Measurements from ENCODE around the gene SULT1A4. TPM values are rescaled to one million over a fixed set of nuclear protein-coding genes. Genes with fewer than 3 reads are reported as not detected.
"Not testable (repeated sequence)": the region's sequence is repeated elsewhere in the genome, so short reads cannot be mapped to it uniquely, and the experiment has no call there.

The SULT1A4 gene
- polyA plus RNA-seq (2013, experiment 1 of 2; ENCODE audit: insufficient read length), result 6.3 TPM
- polyA plus RNA-seq (2013, experiment 2 of 2; ENCODE audit: insufficient read length), result 6.1 TPM

- not testable (repeated sequence) for DNase-seq
Observed at GRCh38 chr16:29459706-29460646, at the start of gene SULT1A4. Gene SULT1A4, plus strand, starts transcription at chr16:29459913. Its CDS starts 1,473 bp downstream, at chr16:29461386.

GRCh38 chr16:29423587-29423986, 36.1 kb upstream of the SULT1A4 start:
- not testable (repeated sequence) for DNase-seq

GRCh38 chr16:29425390-29425789, 34.3 kb upstream of the SULT1A4 start:
- not testable (repeated sequence) for DNase-seq

GRCh38 chr16:29453754-29454153, 6.0 kb upstream of the SULT1A4 start:
- DNase-seq, result not testable (repeated sequence)

GRCh38 chr16:29454269-29454668, 5.4 kb upstream of the SULT1A4 start, which contains the start of the genes BOLA2 and SLX1B:
Gene BOLA2, minus strand, starts transcription at chr16:29454351. Its CDS starts 98 bp downstream, at chr16:29454253.
Gene SLX1B, plus strand, starts transcription at chr16:29454533.
- not testable (repeated sequence) for DNase-seq

DNA sequence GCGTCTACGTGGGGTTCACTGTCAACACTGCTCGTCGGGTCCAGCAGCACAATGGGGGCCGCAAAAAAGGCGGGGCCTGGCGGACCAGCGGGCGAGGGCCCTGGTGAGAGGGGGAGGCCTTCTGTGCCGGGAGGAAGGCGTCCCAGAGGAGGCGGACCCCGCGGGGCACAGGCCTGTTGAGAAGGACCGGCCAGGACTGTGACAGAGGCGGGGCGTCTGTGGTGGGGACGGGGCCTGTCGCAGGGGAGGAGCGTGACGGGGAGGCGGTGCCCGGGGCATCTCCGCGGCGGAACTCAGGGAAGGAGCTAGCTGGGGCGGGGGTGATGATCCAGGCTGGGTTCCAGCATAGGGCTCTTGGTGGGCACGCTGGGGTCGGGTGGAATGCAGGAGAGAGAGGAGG, 4.9 kb upstream of the SULT1A4 start:
- DNase-seq, result not testable (repeated sequence)

- DNase-seq, result not testable (repeated sequence)
Observed at GRCh38 chr16:29457660-29458059, 2.1 kb upstream of the SULT1A4 start.

DNA sequence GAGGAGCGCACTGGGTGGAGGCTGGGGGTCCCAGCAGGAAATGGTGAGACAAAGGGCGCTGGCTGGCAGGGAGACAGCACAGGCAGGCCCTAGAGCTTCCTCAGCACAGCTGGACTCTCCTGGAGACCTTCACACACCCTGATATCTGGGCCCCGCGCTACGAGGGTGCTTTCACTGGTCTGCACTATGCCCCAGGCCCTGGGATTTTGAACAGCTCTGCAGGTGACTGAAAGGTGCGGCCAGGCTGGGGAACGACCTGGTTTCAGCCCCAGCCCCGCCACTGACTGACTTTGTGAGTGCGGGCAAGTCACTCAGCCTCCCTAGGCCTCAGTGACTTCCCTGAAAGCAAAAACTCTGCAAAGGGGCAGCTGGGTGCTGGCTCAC, 926 bp downstream of the SULT1A4 start:
- not testable (repeated sequence) for DNase-seq

GRCh38 chr16:29465985-29466824, 6.5 kb downstream of the SULT1A4 start:
- DNase-seq, result not testable (repeated sequence)

DNA sequence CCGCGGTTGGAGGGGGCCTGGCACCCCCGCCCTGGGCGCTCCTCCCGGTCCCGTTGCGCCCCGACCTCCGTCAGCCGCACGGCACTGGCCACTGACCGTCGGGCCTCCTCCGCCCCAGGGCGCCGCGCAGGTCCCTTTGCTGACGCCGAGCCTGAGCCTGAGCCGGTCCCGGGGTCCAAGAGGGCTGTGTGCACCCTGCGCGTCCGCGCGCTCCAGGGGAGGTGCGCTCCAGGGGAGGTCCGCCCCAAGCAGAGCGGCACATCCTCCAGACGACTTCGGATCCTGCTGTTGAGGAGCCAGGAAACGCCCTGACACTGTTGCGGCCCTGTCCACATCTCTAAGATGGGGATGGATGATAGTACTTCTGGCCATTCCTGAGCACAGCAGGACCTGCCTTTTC, 7.2 kb downstream of the SULT1A4 start:
- DNase-seq, result not testable (repeated sequence)

DNA sequence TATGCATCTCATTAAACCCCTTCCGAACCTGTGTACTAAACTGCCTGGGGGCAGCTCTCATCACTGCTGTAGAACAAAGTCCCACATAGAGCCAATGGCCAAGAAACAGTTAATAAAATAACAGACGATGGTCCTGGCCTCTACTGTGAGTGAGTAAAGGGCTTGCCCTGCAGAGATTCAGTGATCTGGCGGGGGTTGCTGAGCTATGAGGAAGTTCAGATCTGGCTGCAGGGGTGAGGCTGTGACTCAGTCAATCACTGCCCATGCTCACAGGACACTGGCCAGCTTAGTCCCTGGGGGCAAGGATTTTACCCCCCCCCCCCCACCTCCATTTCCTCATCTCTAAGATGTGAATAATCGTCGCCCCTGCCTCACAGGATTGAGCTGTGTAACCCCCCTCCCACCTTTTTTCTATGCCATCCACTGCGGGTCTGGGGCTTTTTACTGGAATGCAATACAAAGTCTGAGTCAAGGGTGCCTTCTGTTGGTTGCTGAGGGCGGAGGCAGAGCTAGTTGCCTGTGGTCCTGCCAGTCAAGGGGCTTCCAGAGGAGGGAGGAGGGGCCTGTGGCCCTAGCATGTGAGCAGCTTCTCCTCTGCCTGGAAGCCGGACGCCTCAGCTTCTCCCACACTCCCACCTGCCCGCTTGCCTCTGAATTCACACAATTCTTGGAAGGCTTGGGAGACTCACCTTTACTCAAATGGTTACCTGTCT, 8.1 kb downstream of the SULT1A4 start:
- not testable (repeated sequence) for DNase-seq

- not testable (repeated sequence) for DNase-seq
Observed at GRCh38 chr16:29469660-29470059, 9.9 kb downstream of the SULT1A4 start.

GRCh38 chr16:29472065-29472464, 12.4 kb downstream of the SULT1A4 start:
- not testable (repeated sequence) for DNase-seq

DNA sequence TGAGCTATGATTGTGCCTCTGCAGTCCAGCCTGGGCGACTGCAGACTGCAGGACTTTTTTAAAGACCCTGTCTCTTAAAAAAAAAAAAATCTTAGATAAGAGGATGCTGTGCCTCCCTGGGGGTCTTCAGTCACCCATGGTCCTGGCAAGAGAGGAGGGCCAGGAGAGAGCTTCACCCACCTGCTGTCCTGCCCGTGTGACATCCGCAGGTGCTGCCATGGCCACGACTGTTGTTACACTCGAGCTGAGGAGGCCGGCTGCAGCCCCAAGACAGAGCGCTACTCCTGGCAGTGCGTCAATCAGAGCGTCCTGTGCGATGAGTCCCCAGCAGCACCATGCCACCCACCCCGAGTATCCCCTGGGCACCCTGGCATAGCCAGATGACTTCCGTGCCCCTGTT, 22.6 kb downstream of the SULT1A4 start:
- DNase-seq, result not testable (repeated sequence)

DNA sequence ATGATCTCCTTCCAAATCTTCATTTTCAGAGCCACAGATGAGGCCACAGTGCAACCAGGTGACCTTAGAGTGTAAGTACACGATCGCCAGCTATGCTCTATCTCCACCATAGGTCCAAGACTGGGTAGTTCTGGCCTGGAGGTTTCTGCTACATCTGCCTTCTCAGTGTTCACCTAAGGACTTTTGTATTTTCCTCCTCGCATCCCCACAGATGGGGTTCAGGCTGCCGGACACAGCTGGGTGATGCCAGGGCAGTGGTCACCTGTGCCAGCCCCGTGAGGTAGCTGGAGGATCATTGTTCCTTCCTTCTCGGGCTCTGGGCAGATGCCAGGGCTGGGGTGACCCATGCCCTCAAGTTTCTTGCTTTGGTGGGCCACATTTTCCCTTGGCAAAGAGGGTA, 46.6 kb downstream of the SULT1A4 start, which contains the start of gene NPIPB12:
Gene NPIPB12 (minus strand): TSS at position 101 of the 400 bp plus-strand sequence.
- DNase-seq, result not testable (repeated sequence)

All from fibroblast of skin of scalp (primary cell).